GM23248 (cell line): ENCODE measurements around the gene TSPOAP1. TPM values are rescaled to one million over a fixed set of nuclear protein-coding genes. Genes with fewer than 3 reads are reported as not detected.

Experiments
- DNase-seq: peaks from one replicate; pipeline ENCODE4 v3.0.0-alpha.2; 2015
- H2AFZ ChIP-seq: fragments of 200-600 bp; sonication (generic); 2 replicates; pipeline ENCODE4 v1.6.1; 2016; ENCODE audit warnings: antibody characterized with exemption
- H3F3A ChIP-seq: fragments of 200-600 bp; sonication (generic); 2 replicates; pipeline ENCODE4 v1.6.1; 2016; ENCODE audit warnings: mild to moderate bottlenecking, antibody characterized with exemption, mixed run types; ENCODE audit not compliant: insufficient read depth
- H3K27ac ChIP-seq: fragments of 200-600 bp; sonication (generic); 2 replicates; pipeline ENCODE4 v1.5.1; 2016; ENCODE audit warnings: mild to moderate bottlenecking
- H3K27me3 ChIP-seq: fragments of 200-600 bp; sonication (generic); replicated peaks from 2 replicates; pipeline ENCODE4 v1.6.1; 2016; ENCODE audit warnings: mild to moderate bottlenecking; ENCODE audit not compliant: insufficient read depth
- H3K36me3 ChIP-seq: fragments of 200-600 bp; sonication (generic); 2 replicates; pipeline ENCODE4 v1.6.1; 2016; ENCODE audit warnings: low read depth, mild to moderate bottlenecking
- H3K4me1 ChIP-seq: fragments of 200-600 bp; sonication (generic); 2 replicates; pipeline ENCODE4 v1.6.1; 2016; ENCODE audit warnings: mild to moderate bottlenecking; ENCODE audit not compliant: insufficient read depth
- H3K4me2 ChIP-seq: fragments of 200-600 bp; sonication (generic); one replicate; pipeline ENCODE4 v1.6.1; 2016; ENCODE audit warnings: mild to moderate bottlenecking; ENCODE audit not compliant: unreplicated experiment
- H3K4me3 ChIP-seq: fragments of 200-600 bp; sonication (generic); 2 replicates; pipeline ENCODE4 v1.5.1; 2016; ENCODE audit warnings: mild to moderate bottlenecking
- H3K79me2 ChIP-seq: fragments of 200-600 bp; sonication (generic); 2 replicates; pipeline ENCODE4 v1.6.1; 2016; ENCODE audit warnings: mild to moderate bottlenecking; ENCODE audit not compliant: insufficient read depth
- H3K9ac ChIP-seq: fragments of 200-600 bp; sonication (generic); 2 replicates; pipeline ENCODE4 v1.6.1; 2016; ENCODE audit warnings: mild to moderate bottlenecking
- H3K9me2 ChIP-seq: fragments of 200-600 bp; sonication (generic); 2 replicates; pipeline ENCODE4 v1.6.1; 2016; ENCODE audit warnings: mixed run types, mild to moderate bottlenecking, moderate library complexity; ENCODE audit not compliant: insufficient read depth
- H3K9me3 ChIP-seq: fragments of 200-600 bp; sonication (generic); one replicate; pipeline ENCODE4 v1.6.1; 2017; ENCODE audit warnings: low read depth
- H4K20me1 ChIP-seq: fragments of 200-600 bp; sonication (generic); 2 replicates; pipeline ENCODE4 v1.6.0; 2016; ENCODE audit not compliant: insufficient read depth
- EZH2 ChIP-seq: fragments of 200-600 bp; sonication (generic); IDR thresholded peaks from 2 replicates; pipeline ENCODE4 v1.6.1; 2018; ENCODE audit warnings: antibody characterized with exemption, mild to moderate bottlenecking; ENCODE audit not compliant: insufficient read depth, poor library complexity, severe bottlenecking
- EZH2phosphoT487 ChIP-seq: fragments of 200-600 bp; sonication (generic); IDR thresholded peaks from 2 replicates; pipeline ENCODE4 v1.6.1; 2018; ENCODE audit warnings: antibody characterized with exemption, moderate library complexity, mild to moderate bottlenecking, low read depth; ENCODE audit not compliant: insufficient read depth
- WGBS, 2 experiments: methylation state at CpG; one replicate each; pipeline ENCODE4 v1.1.6; 2015 to 2017; ENCODE audit warnings: low lambda C conversion rate in 2 of 2, low coverage in 1 of 2; ENCODE audit errors: missing lambda C conversion rate in 2 of 2; 5-methylcytosine and 5-hydroxymethylcytosine counted together
- in situ Hi-C: fragments of 300-500 bp; cut with MboI; formaldehyde crosslinking; loops from 2 replicates; pipeline ENCODE4 v1.15.0; 2020
- polyA plus RNA-seq: library from polyadenylated mRNA; unstranded; fragments of >200 nt; fragmentation: Nextera tagmentation; extraction: Ambion mirVana; gene quantifications from 2 replicates; pipeline ENCODE4 v1.2.1, GENCODE V29; 2016
- total RNA-seq: library from RNA; depleted of rRNA; stranded (reverse); fragments of >200 nt; shearing (Covaris generic); gene quantifications from 2 replicates; pipeline ENCODE4 v1.2.3, GENCODE V29; 2014

The TSPOAP1 gene
- total and polyA plus RNA-seq, 2 experiments from 2014 or later: 0.76 to 1.0 TPM

DNA sequence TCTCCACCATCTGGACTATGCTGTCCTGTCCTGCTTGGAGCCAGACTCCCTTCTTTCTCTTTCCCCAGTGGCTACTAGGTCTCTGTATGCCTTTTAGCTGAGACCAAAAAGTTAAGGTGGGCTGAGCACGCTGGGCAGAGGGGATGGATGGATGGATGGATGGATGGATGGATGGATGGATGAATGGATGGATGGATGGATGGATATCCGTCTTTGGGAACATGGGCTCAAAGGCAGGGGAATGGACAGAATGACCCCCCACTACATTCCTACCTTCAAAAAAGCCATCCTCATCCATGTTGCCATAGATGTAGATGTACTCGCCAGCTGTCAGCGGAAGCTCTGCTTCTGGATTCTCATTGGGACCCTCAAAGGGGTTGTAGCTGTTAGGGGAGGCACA is 12.8 kb downstream of the TSPOAP1 start:
- no peak for DNase-seq
- Histone ChIP-seq H3K4me3 (no peak overlapping the region), H3K79me2 (no peaks in the 10 kb centered on the region), H2AFZ (no peak overlapping the region), H3K4me1 (no peaks in the 10 kb centered on the region), H3K4me2 (no peak overlapping the region), H3K9me3 (no peaks in the 10 kb centered on the region), H3K27me3 (no peaks in the 10 kb centered on the region), H3K9ac (no peak overlapping the region), H4K20me1 (no peaks in the 10 kb centered on the region), H3K27ac (no peak overlapping the region), H3F3A (no peaks in the 10 kb centered on the region), H3K36me3 (no peaks in the 10 kb centered on the region), H3K9me2 (no peaks in the 10 kb centered on the region)
- in situ Hi-C loops: no loop called here
- TF ChIP-seq EZH2phosphoT487 (no peak), EZH2 (no peak)
- 75 to 77% methylated on average over 4 of the region's 4 CpGs for WGBS, 2 experiments

DNA sequence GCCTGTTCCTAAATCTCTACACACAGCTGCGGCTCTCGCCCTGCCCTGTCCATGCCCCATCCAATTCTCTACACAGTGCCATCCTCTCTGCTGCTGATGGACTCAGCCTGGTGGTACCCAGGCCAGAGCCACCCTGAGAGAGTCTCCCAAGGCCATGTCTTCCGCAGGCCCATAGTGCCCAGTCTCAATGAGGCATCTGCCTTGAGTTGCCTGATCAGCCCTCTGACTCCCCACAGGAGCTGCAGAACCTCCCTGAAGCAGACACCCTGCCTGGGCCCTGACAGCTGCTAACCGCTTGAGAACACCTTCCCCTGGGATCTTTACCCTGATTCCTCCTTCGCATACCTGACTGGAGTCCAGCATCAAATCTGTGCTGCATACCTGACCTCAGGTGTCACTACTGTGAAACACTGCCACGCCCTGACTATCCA is 13.3 kb downstream of the TSPOAP1 start:
- Histone ChIP-seq H3K79me2 (no peaks in the 10 kb centered on the region), H3F3A (no peaks in the 10 kb centered on the region), H3K4me2 (no peak overlapping the region), H4K20me1 (no peaks in the 10 kb centered on the region), H2AFZ (no peak overlapping the region), H3K4me1 (no peaks in the 10 kb centered on the region), H3K9me2 (no peaks in the 10 kb centered on the region), H3K27ac (no peak overlapping the region), H3K9me3 (no peaks in the 10 kb centered on the region), H3K36me3 (no peaks in the 10 kb centered on the region), H3K4me3 (no peak overlapping the region), H3K27me3 (no peaks in the 10 kb centered on the region), H3K9ac (no peak overlapping the region)
- in situ Hi-C loops: no loop called here
- WGBS, 2 experiments: 70 to 74% methylated on average over 6 of the region's 6 CpGs
- TF ChIP-seq EZH2phosphoT487: no peak
- no peak for TF ChIP-seq EZH2
- no peak for DNase-seq

DNA sequence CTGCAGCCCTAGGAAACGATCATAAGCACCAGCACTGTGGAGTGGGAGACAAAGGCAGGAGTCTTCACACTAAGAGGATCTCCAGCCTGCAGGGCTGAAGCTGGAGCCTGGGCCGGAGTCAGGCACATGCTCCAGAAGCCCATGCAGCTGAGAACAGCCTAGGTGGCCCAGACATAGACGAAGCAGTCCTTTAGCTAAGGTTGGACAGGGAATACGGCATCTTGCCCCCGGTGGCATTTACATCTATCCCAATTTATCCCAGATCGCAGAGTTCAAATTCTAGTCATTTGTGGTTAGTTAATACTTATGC is 13.9 kb downstream of the TSPOAP1 start:
- Histone ChIP-seq H3K27me3 (no peaks in the 10 kb centered on the region), H3K4me3 (no peak overlapping the region), H3F3A (no peaks in the 10 kb centered on the region), H3K4me2 (no peak overlapping the region), H3K79me2 (no peaks in the 10 kb centered on the region), H3K36me3 (no peaks in the 10 kb centered on the region), H3K9ac (no peak overlapping the region), H3K9me2 (no peaks in the 10 kb centered on the region), H3K27ac (no peak overlapping the region), H2AFZ (no peak overlapping the region), H3K4me1 (no peaks in the 10 kb centered on the region), H3K9me3 (no peaks in the 10 kb centered on the region), H4K20me1 (no peaks in the 10 kb centered on the region)
- no peak for TF ChIP-seq EZH2
- no peak for TF ChIP-seq EZH2phosphoT487
- DNase-seq: no peak
- 86 to 88% methylated on average over 6 of the region's 6 CpGs for WGBS, 2 experiments
- in situ Hi-C loops: no loop called here

DNA sequence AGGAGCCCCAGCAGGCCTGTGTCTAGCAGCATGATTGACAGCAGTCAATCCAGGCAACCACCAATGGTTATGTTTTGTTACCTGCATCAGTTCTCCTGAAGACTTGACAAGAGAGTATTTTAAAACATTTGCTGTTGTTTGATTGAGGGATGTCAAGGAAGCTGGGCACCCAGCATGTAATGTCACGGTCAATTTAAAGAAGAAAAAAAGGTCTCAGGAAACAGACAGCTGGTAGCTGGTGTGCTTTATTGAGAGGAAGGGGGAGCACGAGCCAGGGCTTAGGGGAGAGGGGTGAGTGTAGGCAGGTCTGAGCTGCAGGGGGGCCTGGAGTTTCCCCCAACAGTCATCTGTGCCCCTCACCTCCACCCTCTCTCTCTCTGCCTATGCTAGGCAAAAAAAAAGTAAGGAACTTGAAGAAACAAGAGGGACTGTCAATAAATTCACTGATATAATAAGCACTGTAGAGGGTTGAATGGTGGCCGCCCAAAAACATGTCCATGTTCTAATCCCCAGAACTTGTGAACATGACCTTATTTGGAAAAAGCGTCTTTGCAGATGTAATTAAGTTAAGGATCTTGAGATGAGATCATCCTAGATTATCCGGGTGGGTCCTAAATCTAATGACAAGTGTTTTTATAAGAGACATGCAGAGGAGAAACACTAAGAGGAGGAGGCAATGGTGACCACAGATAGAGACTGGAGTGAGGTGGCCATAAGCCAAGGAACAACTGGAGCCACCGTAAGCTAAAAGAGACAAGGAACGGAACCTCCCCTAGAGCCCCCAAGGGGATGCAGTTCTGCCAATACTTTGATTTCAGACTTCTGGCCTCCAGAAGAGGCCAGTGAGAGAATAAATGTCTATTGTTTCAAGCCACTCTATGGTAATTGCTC is 14.5 kb downstream of the TSPOAP1 start:
- H3K36me3 ChIP-seq: no peaks in the 10 kb centered on the region
- no peak for TF ChIP-seq EZH2
- no peaks in the 10 kb centered on the region for H3K4me1 ChIP-seq
- no peaks in the 10 kb centered on the region for H3K9me2 ChIP-seq
- H3F3A ChIP-seq: no peaks in the 10 kb centered on the region
- no peaks in the 10 kb centered on the region for H3K9me3 ChIP-seq
- no peak overlapping the region for H3K27ac ChIP-seq
- no peak overlapping the region for H2AFZ ChIP-seq
- in situ Hi-C loops: no loop called here
- H4K20me1 ChIP-seq: no peaks in the 10 kb centered on the region
- no peak overlapping the region for H3K4me2 ChIP-seq
- H3K4me3 ChIP-seq: no peak overlapping the region
- H3K9ac ChIP-seq: no peak overlapping the region
- WGBS, 2 experiments: 41 to 44% methylated on average over 7 of the region's 7 CpGs
- H3K27me3 ChIP-seq: no peaks in the 10 kb centered on the region
- H3K79me2 ChIP-seq: no peaks in the 10 kb centered on the region
- DNase-seq: no peak
